Fibroblast of mammary gland (primary cell): ENCODE data around the gene NUFIP2.
A peak's percentile ranks its signal among the peaks of the same experiment; 100 is the strongest.
"Not testable (repeated sequence)": the region's sequence is repeated elsewhere in the genome, so short reads cannot be mapped to it uniquely, and the experiment has no call there.

Experiments used
- DNase-seq: peaks from one replicate; pipeline ENCODE4 v3.0.0-alpha.2; 2010; ENCODE audit warnings: low read depth
- H3K4me3 ChIP-seq: 2 replicates; pipeline ENCODE4 v1.5.1; 2011; ENCODE audit warnings: low read depth, mild to moderate bottlenecking, low read length, moderate library complexity; ENCODE audit not compliant: control insufficient read depth
- CTCF ChIP-seq: conservative IDR thresholded peaks from 2 replicates; pipeline ENCODE4 v1.5.1; 2011; ENCODE audit warnings: low read depth, low read length, inconsistent platforms; ENCODE audit not compliant: control insufficient read depth, insufficient read depth

The NUFIP2 gene

GRCh38 chr17:29283496-29283895 lies 10.5 kb downstream of the NUFIP2 start:
- peak; percentile 40 for DNase-seq

DNA sequence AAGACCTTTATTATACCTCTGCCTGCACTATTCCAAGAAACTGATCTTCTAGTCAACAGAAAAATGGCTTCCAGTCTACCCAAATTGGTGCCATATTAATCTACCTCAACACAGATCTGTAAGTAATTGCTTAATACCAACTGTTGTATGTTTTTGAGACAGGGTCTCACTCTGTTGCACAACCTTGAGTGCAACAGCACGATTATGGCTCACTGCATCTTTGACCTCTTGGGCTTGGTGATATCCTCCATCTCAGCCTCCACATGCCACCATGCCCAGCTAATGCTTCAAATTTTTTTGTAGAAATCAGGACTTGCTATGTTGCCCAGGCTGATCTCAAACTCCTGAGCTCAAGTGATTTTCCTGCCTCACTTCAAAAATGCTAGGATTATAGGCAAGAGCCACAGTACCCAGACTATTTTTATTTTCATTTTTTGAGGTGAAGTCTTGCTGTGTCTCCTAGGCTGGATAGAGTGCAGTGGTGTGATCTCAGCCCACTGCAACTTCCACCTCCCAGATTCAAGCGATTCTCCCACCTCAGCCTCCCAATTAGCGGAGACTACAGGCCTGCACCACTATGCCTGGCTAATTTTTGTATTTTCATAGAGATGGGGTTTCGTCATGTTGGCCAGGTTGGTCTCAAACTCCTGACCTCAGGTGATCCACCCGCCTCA lies 14.4 kb downstream of the NUFIP2 start:
- H3K4me3 ChIP-seq = no peak overlapping the region
- DNase-seq = no peak
- TF ChIP-seq CTCF = no peak

More at GRCh38 chr17:29283496-29283895, 10.5 kb downstream of the NUFIP2 start:
- no peak overlapping the region for H3K4me3 ChIP-seq
- TF ChIP-seq CTCF = peak; percentile 33

- no peak overlapping the region for H3K4me3 ChIP-seq
- TF ChIP-seq CTCF = no peak
- no peak for DNase-seq
These were observed 15.3 kb downstream of the NUFIP2 start for GRCh38 chr17:29278692-29279091.

DNA sequence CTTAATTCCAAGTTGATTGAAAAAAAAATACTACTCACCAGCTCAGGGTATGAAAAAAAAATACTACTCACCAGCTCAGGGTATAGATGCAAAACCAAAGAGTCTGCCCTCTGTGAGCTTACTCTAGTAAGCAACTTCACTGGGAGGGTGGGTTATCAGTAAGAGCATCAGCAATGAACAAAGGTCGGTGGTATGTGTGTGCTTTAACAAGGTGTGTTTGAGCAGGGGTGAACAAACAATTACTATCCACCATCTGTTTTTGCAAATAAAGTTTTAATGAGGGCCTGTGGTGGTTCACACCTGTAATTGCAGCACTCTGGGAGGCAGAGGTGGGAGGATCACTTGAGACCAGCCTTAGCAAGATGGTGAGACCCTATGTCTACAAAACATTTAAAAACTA lies 20.0 kb downstream of the NUFIP2 start:
- no peak for TF ChIP-seq CTCF
- no peak for DNase-seq
- H3K4me3 ChIP-seq = no peak overlapping the region

- DNase-seq, H3K4me3 ChIP-seq: not testable (repeated sequence)
These were observed 22.0 kb downstream of the NUFIP2 start for GRCh38 chr17:29271980-29272379.

DNA sequence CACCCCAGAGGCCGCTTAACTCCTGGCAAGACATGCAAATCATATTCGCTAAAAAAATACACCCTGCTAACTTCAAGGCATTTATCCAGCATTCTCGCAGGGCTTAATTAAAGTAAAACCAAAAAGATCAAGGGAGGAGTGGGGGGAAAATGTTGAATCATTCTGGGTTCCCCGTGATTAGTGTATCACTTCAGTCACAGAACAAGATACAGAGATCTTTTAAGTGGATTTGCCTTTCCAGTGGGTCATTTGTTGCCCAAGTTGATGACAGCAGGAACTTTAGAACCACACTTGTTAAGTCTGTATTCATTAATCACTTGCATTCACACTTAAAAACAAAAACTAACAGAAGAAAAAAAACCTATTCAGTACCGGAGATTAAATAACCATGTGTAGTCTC lies 30.0 kb downstream of the NUFIP2 start:
- TF ChIP-seq CTCF = no peak
- no peak for DNase-seq
- H3K4me3 ChIP-seq = no peak overlapping the region

- H3K4me3 ChIP-seq = no peak overlapping the region
- no peak for TF ChIP-seq CTCF
- peak; percentile 59 for DNase-seq
These were observed 36.2 kb downstream of the NUFIP2 start for GRCh38 chr17:29257756-29258155.
